Measurements from ENCODE around the gene USE1. TPM values are rescaled to one million over a fixed set of nuclear protein-coding genes. Genes with fewer than 3 reads are reported as not detected.

USE1 gene
- total and polyA plus RNA-seq, 4 experiments from 2014 or later = 36.5 to 44.3 (median 40.5) TPM

DNA sequence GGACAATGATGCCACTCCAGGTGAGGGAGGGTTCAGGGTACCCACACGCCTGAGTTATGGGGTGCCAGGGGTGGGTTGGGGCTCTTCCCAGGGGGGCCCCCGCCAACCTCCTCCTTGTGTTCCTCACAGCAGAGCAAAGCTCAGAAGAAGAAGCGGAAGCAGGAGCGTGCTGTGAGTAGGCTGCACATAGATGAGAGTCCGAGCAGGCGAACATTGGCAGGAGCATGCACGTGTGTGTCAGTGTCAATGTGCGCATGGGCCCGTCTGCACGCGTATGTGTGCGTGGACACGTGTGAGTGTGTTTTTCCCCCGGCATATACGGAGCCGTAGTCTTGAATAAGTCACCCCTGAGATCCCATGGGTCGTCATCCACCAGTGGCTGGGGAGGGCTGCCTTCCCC is 12.4 kb upstream of the USE1 start:
- Mint-ChIP-seq H3K4me1 (peaks cover 0 to 3% (median under 1%) of the 10 kb centered on the region in 4 donors), H3K9me3 (peaks cover 0 to 7% (median 0%) of the 10 kb centered on the region in 8 donors), H3K27ac (peak overlapping the region in 2 of 7 donors; percentile 17 to 63), H3K4me3 (no peak overlapping the region), H3K27me3 (no peaks in the 10 kb centered on the region), H3K36me3 (peaks cover 44 to 60% of the 10 kb centered on the region in 2 donors)
- POLR2A ChIA-PET (ENCODE audit: partially characterized antibody) = no interaction called here
- Histone ChIP-seq H3K36me3 (ENCODE audit: insufficient read depth, low read length) (peaks cover 38% of the 10 kb centered on the region), H3K27me3 (ENCODE audit: insufficient read depth, low read length) (no peaks in the 10 kb centered on the region), H3K4me1 (ENCODE audit: insufficient read depth, low read length) (no peaks in the 10 kb centered on the region), H3K4me3 (ENCODE audit: low read length in 2 of 2) (no peak overlapping the region), H3K9me3 (ENCODE audit: control insufficient read depth in 1 of 2, low read length in 2 of 2) (no peaks in the 10 kb centered on the region), H3K27ac (ENCODE audit: low read depth, low read length) (no peak overlapping the region)
- DNase-seq = no peak
- CTCF ChIA-PET (ENCODE audit: partially characterized antibody) = no interaction called here
- intact Hi-C loops (cut with micrococcal nuclease) = no loop called here

DNA sequence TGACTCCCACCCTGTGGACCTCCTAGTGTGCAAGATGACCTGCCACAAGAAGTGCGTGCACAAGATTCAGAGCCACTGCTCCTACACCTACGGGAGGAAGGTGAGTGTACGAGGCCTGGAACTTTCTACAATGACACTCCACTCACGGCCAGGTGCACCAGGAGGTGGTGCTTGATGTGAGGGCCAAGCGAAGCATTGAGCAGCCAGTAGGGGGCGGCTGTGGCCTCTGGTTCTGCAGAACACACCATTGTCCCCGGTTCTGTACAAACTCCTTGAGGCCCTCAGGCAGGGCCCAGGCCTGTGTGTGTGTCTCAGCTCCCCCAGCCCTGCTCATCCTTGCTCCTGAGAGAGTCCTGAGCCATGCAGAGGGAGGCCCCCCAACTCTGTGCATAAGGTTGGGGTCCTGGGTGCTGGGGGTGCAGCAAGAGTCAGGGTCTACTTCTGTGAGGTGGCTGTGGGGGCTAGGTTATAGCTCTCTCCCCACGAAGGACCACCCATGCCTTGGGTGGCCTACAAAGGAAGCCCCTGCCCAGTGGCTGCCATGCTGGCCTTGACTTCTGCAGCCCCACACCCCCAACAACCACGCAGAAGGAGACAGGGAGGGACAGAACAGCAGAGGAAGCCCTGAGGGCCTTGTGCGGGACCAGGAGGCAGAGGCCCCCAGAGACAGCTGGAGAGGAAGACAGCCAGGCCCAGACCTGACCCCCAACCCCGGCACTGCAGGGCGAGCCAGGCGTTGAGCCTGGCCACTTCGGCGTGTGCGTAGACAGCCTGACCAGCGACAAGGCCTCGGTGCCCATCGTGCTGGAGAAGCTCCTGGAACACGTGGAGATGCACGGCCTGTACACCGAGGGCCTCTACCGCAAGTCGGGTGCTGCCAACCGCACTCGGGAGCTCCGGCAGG is 9.7 kb upstream of the USE1 start:
- Mint-ChIP-seq H3K27ac (peak overlapping the region in 2 of 7 donors; percentile 8 to 43), H3K4me1 (peaks cover 0 to 6% (median 2%) of the 10 kb centered on the region in 4 donors), H3K36me3 (peaks cover 34 to 56% of the 10 kb centered on the region in 2 donors), H3K27me3 (no peaks in the 10 kb centered on the region), H3K9me3 (peaks cover 0 to 5% (median 0%) of the 10 kb centered on the region in 8 donors), H3K4me3 (no peak overlapping the region)
- no peak overlapping the region for H3K4me3 ChIP-seq (ENCODE audit: low read length in 2 of 2)
- peaks cover 32% of the 10 kb centered on the region for H3K36me3 ChIP-seq (ENCODE audit: insufficient read depth, low read length)
- no peaks in the 10 kb centered on the region for H3K9me3 ChIP-seq (ENCODE audit: control insufficient read depth in 1 of 2, low read length in 2 of 2)
- no peaks in the 10 kb centered on the region for H3K4me1 ChIP-seq (ENCODE audit: insufficient read depth, low read length)
- DNase-seq = peak; percentile 48 to 66 (median 63)
- intact Hi-C loops (cut with micrococcal nuclease) = loop anchor here (1.0 kb wide), 2 partner anchors 30 to 77 kb away; no protein-coding TSS in a partner anchor
- ChIA-PET POLR2A (ENCODE audit: partially characterized antibody) (interaction anchor here (0.7 to 1.8 kb wide), 4 partner anchors 10 to 30 kb away, joined by 4 to 9 read pairs (median 6); partner anchors contain the start of genes OCEL1 and USE1), CTCF (ENCODE audit: partially characterized antibody) (interaction anchor here (0.8 to 3.2 kb wide), 10 partner anchors 10 to 81 kb away, joined by 3 to 20 read pairs (median 6); partner anchors contain the start of genes BABAM1 and USE1)
- no peaks in the 10 kb centered on the region for H3K27me3 ChIP-seq (ENCODE audit: insufficient read depth, low read length)
- no peak overlapping the region for H3K27ac ChIP-seq (ENCODE audit: low read depth, low read length)

GRCh38 chr19:17206736-17207581 is 8.2 kb upstream of the USE1 start:
- H3K9me3 ChIP-seq (ENCODE audit: control insufficient read depth in 1 of 2, low read length in 2 of 2) = no peaks in the 10 kb centered on the region
- Mint-ChIP-seq H3K9me3 (peaks cover 0 to 3% (median 0%) of the 10 kb centered on the region in 8 donors), H3K4me1 (peaks cover 0 to 6% (median 2%) of the 10 kb centered on the region in 4 donors), H3K36me3 (peaks cover 26 to 49% of the 10 kb centered on the region in 2 donors), H3K27ac (no peak overlapping the region), H3K4me3 (no peak overlapping the region), H3K27me3 (no peaks in the 10 kb centered on the region)
- CTCF ChIA-PET (ENCODE audit: partially characterized antibody) = interaction anchor here (0.7 to 3.2 kb wide), 5 partner anchors 9 to 80 kb away, joined by 3 to 20 read pairs (median 4); partner anchors contain the start of gene USE1
- DNase-seq = no peak
- no peak overlapping the region for H3K4me3 ChIP-seq (ENCODE audit: low read length in 2 of 2)
- intact Hi-C loops (cut with micrococcal nuclease) = no loop called here
- peaks cover 20% of the 10 kb centered on the region for H3K36me3 ChIP-seq (ENCODE audit: insufficient read depth, low read length)
- no peak overlapping the region for H3K27ac ChIP-seq (ENCODE audit: low read depth, low read length)
- H3K27me3 ChIP-seq (ENCODE audit: insufficient read depth, low read length) = no peaks in the 10 kb centered on the region
- H3K4me1 ChIP-seq (ENCODE audit: insufficient read depth, low read length) = no peaks in the 10 kb centered on the region
- POLR2A ChIA-PET (ENCODE audit: partially characterized antibody) = interaction anchor here (1.6 kb wide), 1 partner anchor 8 kb away, joined by 7 read pairs; the partner anchor contains the start of gene USE1

GRCh38 chr19:17209126-17210036 is 5.8 kb upstream of the USE1 start:
- H3K4me3 Mint-ChIP-seq = no peak overlapping the region
- H3K27ac ChIP-seq (ENCODE audit: low read depth, low read length) = no peak overlapping the region
- no peak for DNase-seq
- H3K9me3 ChIP-seq (ENCODE audit: control insufficient read depth in 1 of 2, low read length in 2 of 2) = no peaks in the 10 kb centered on the region
- H3K27me3 ChIP-seq (ENCODE audit: insufficient read depth, low read length) = no peaks in the 10 kb centered on the region
- H3K4me1 ChIP-seq (ENCODE audit: insufficient read depth, low read length) = peaks cover under 1% of the 10 kb centered on the region
- intact Hi-C loops (cut with micrococcal nuclease) = no loop called here
- ChIA-PET CTCF (ENCODE audit: partially characterized antibody) (interaction anchor here (0.9 to 1.6 kb wide), 3 partner anchors 25 to 141 kb away, joined by 3 to 4 read pairs (median 3); no protein-coding TSS in a partner anchor), POLR2A (ENCODE audit: partially characterized antibody) (interaction anchor here (0.9 to 1.8 kb wide), 2 partner anchors 17 to 62 kb away, joined by 5 read pairs; partner anchors contain the start of gene OCEL1)
- peaks cover 1 to 4% (median 3%) of the 10 kb centered on the region in 4 donors for H3K4me1 Mint-ChIP-seq
- H3K9me3 Mint-ChIP-seq = no peaks in the 10 kb centered on the region
- H3K36me3 Mint-ChIP-seq = peaks cover 20 to 39% of the 10 kb centered on the region in 2 donors
- H3K27ac Mint-ChIP-seq = peak overlapping the region in 5 of 7 donors; percentile 9 to 73 (median 25)
- H3K27me3 Mint-ChIP-seq = no peaks in the 10 kb centered on the region
- H3K4me3 ChIP-seq (ENCODE audit: low read length in 2 of 2) = no peak overlapping the region
- H3K36me3 ChIP-seq (ENCODE audit: insufficient read depth, low read length) = peaks cover 10% of the 10 kb centered on the region

DNA sequence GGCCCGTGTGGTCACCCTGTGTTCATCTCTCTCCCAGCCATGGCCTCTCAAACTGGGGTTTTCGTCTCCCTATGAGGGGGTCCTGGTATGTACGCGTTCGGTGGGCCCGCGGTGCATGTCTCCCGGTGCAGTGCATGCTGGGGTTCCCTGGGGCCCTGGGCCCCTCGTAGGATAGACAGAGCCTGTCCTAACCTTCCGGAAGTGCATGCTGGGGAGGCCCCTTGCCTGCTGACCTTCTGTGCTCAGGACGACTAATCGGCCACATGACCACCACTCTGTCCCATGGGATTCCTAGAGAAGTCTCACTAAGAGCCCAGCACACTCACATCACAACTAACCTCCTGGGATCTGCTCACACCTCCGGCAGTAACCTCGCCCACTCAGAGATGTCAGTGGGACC is 4.9 kb upstream of the USE1 start:
- Mint-ChIP-seq H3K4me1 (peaks cover 5 to 11% (median 10%) of the 10 kb centered on the region in 4 donors), H3K27ac (no peak overlapping the region), H3K27me3 (no peaks in the 10 kb centered on the region), H3K9me3 (no peaks in the 10 kb centered on the region), H3K36me3 (peaks cover 24 to 40% of the 10 kb centered on the region in 2 donors), H3K4me3 (no peak overlapping the region)
- Histone ChIP-seq H3K4me3 (ENCODE audit: low read length in 2 of 2) (no peak overlapping the region), H3K27ac (ENCODE audit: low read depth, low read length) (no peak overlapping the region), H3K4me1 (ENCODE audit: insufficient read depth, low read length) (peaks cover 8% of the 10 kb centered on the region), H3K27me3 (ENCODE audit: insufficient read depth, low read length) (no peaks in the 10 kb centered on the region), H3K9me3 (ENCODE audit: control insufficient read depth in 1 of 2, low read length in 2 of 2) (no peaks in the 10 kb centered on the region), H3K36me3 (ENCODE audit: insufficient read depth, low read length) (peaks cover 10% of the 10 kb centered on the region)
- ChIA-PET POLR2A (ENCODE audit: partially characterized antibody) (no interaction called here), CTCF (ENCODE audit: partially characterized antibody) (no interaction called here)
- DNase-seq = no peak
- intact Hi-C loops (cut with micrococcal nuclease) = no loop called here

DNA sequence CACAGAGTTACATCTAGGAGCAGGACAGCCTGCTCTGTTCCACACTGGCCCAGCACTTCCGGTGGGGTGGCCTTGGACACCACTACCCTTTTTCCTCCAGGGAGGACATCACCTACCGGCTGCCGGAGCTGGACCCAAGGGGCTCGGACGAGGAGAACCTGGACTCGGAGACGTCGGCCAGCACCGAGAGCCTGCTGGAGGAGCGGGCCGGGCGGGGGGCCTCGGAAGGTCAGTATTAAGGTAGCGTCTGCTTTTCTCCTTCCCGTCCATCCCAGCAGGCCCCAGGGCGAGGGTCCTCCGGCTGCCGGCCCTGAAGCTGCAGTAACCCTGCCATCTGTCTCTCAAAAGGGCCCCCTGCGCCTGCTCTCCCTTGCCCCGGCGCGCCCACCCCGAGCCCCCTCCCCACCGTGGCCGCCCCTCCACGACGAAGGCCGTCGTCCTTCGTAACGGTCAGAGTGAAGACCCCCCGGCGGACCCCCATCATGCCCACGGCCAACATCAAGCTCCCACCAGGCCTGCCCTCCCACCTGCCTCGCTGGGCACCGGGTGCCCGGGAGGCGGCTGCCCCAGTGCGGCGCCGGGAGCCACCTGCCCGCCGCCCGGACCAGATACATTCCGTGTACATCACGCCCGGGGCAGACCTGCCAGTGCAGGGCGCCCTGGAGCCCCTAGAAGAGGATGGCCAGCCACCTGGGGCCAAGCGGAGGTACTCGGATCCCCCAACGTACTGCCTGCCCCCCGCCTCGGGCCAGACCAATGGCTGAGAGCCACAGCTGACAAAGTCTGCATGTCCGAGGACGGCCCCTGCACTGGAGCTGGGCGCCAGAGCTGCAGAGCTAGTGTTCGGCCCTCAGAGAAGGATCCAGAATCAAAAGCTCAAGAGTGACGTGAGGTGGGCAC is 3.4 kb upstream of the USE1 start:
- Mint-ChIP-seq H3K9me3 (no peaks in the 10 kb centered on the region), H3K4me3 (no peak overlapping the region), H3K4me1 (peaks cover 5 to 21% (median 14%) of the 10 kb centered on the region in 4 donors), H3K36me3 (peaks cover 26 to 44% of the 10 kb centered on the region in 2 donors), H3K27me3 (no peaks in the 10 kb centered on the region), H3K27ac (no peak overlapping the region)
- ChIA-PET POLR2A (ENCODE audit: partially characterized antibody) (no interaction called here), CTCF (ENCODE audit: partially characterized antibody) (no interaction called here)
- Histone ChIP-seq H3K27ac (ENCODE audit: low read depth, low read length) (no peak overlapping the region), H3K27me3 (ENCODE audit: insufficient read depth, low read length) (no peaks in the 10 kb centered on the region), H3K4me1 (ENCODE audit: insufficient read depth, low read length) (peaks cover 16% of the 10 kb centered on the region), H3K36me3 (ENCODE audit: insufficient read depth, low read length) (peaks cover 10% of the 10 kb centered on the region), H3K4me3 (ENCODE audit: low read length in 2 of 2) (no peak overlapping the region), H3K9me3 (ENCODE audit: control insufficient read depth in 1 of 2, low read length in 2 of 2) (no peaks in the 10 kb centered on the region)
- no peak for DNase-seq
- intact Hi-C loops (cut with micrococcal nuclease) = no loop called here

Data from CD4-positive, alpha-beta memory T cell (primary cell).